OCI-LY1 (cell line): ENCODE data around the gene TSHR.

ENCODE experiments used
- CTCF ChIP-seq: fragments of 200-600 bp; sonication (generic), shearing (Covaris generic); IDR thresholded peaks from 2 replicates; pipeline ENCODE4 v1.5.1; 2017; ENCODE audit warnings: mild to moderate bottlenecking, antibody characterized with exemption, low read length, moderate library complexity, mixed read lengths
- EZH2 ChIP-seq: fragments of 200-600 bp; sonication (generic), shearing (Covaris generic); IDR thresholded peaks from 2 replicates; pipeline ENCODE4 v1.8.0; 2017; ENCODE audit warnings: borderline replicate concordance, mixed run types, mild to moderate bottlenecking, antibody characterized with exemption, low read length, moderate library complexity, mixed read lengths

DNA sequence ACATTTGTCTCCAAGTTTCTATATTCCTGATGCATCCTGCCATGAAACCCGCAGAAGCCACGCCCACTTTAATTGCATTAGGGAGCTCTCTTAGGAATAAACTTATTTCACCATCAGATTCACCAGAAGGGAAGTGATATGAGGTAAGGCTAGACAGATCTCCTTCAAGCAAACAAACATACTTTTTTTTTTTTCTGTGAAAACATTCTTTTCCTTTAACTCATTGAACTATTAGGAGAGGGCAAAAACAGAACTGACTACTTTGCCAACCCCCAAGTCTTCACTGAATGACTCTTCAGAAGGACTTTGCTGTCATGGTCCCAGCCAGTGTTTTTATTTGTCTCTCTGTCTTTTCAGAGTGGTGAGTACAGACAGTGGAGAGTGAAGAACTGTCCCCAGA lies 216.9 kb downstream of the TSHR start:
- TF ChIP-seq CTCF = no peak
- no peak for TF ChIP-seq EZH2
